ENCODE results near the gene MAST1. TPM values are rescaled to one million over a fixed set of nuclear protein-coding genes. Genes with fewer than 3 reads are reported as not detected.

The MAST1 gene
- total and polyA plus RNA-seq, 2 donors: 0.74 to 1.1 TPM

Small RNAs within 50 kb of the gene (small RNA-seq; reads per million reads assigned to genes)
- gene MIR5695 (0.68 reads per million, percentile 61 among the genes with 10 or more reads in this experiment), gene MIR6794 (not detected)

Other genes starting within 250 kb of the MAST1 start
- 9.0 TPM for gene ZNF490, start 227.7 kb upstream of the MAST1 start, total RNA-seq
- 1.0 TPM for gene ZNF490, start 227.7 kb upstream of the MAST1 start, polyA plus RNA-seq
- gene ZNF791, start 227.6 kb upstream of the MAST1 start, total RNA-seq: 38.3 TPM
- gene ZNF791, start 227.6 kb upstream of the MAST1 start, polyA plus RNA-seq: 12.0 TPM
- gene MAN2B1, start 171.8 kb upstream of the MAST1 start, total RNA-seq: 31.1 TPM
- 60.0 TPM for gene MAN2B1, start 171.8 kb upstream of the MAST1 start, polyA plus RNA-seq
- 5.1 TPM for gene WDR83, start 171.7 kb upstream of the MAST1 start, total RNA-seq
- 17.5 TPM for gene WDR83, start 171.7 kb upstream of the MAST1 start, polyA plus RNA-seq
- 29.9 TPM for gene DHPS, start 156.6 kb upstream of the MAST1 start, total RNA-seq
- 99.0 TPM for gene DHPS, start 156.6 kb upstream of the MAST1 start, polyA plus RNA-seq
- not detected for gene GNG14, start 150.5 kb upstream of the MAST1 start, total RNA-seq
- not detected for gene GNG14, start 150.5 kb upstream of the MAST1 start, polyA plus RNA-seq
- 2.6 TPM for gene FBXW9, start 141.9 kb upstream of the MAST1 start, total RNA-seq
- gene FBXW9, start 141.9 kb upstream of the MAST1 start, polyA plus RNA-seq: 8.9 TPM
- gene TNPO2, start 114.6 kb upstream of the MAST1 start, total RNA-seq: 35.4 TPM
- gene TNPO2, start 114.6 kb upstream of the MAST1 start, polyA plus RNA-seq: 50.7 TPM
- gene TRIR, start 103.8 kb upstream of the MAST1 start, total RNA-seq: 59.5 TPM
- gene TRIR, start 103.8 kb upstream of the MAST1 start, polyA plus RNA-seq: 285 TPM
- 22.7 TPM for gene GET3, start 101.0 kb upstream of the MAST1 start, total RNA-seq
- gene GET3, start 101.0 kb upstream of the MAST1 start, polyA plus RNA-seq: 84.4 TPM
- not detected for gene BEST2, start 86.7 kb upstream of the MAST1 start, total RNA-seq
- not detected for gene BEST2, start 86.7 kb upstream of the MAST1 start, polyA plus RNA-seq
- 30.2 TPM for gene HOOK2, start 63.0 kb upstream of the MAST1 start, total RNA-seq
- 28.4 TPM for gene HOOK2, start 63.0 kb upstream of the MAST1 start, polyA plus RNA-seq
- 107 TPM for gene JUNB, start 47.0 kb upstream of the MAST1 start, total RNA-seq
- gene JUNB, start 47.0 kb upstream of the MAST1 start, polyA plus RNA-seq: 545 TPM
- gene PRDX2, start 36.7 kb upstream of the MAST1 start, total RNA-seq: 74.2 TPM
- gene PRDX2, start 36.7 kb upstream of the MAST1 start, polyA plus RNA-seq: 245 TPM
- gene THSD8, start 36.4 kb upstream of the MAST1 start, total RNA-seq: not detected
- not detected for gene THSD8, start 36.4 kb upstream of the MAST1 start, polyA plus RNA-seq
- 9.5 TPM for gene RNASEH2A, start 31.9 kb upstream of the MAST1 start, total RNA-seq
- 12.8 TPM for gene RNASEH2A, start 31.9 kb upstream of the MAST1 start, polyA plus RNA-seq
- gene RTBDN, start 3.9 kb upstream of the MAST1 start, total RNA-seq: not detected
- gene RTBDN, start 3.9 kb upstream of the MAST1 start, polyA plus RNA-seq: 0.65 TPM
- 10.6 TPM for gene DNASE2, start 42.9 kb downstream of the MAST1 start, total RNA-seq
- gene DNASE2, start 42.9 kb downstream of the MAST1 start, polyA plus RNA-seq: 58.9 TPM
- gene KLF1, start 48.7 kb downstream of the MAST1 start, total RNA-seq: 0.26 TPM
- 0.08 TPM for gene KLF1, start 48.7 kb downstream of the MAST1 start, polyA plus RNA-seq
- gene GCDH, start 52.6 kb downstream of the MAST1 start, total RNA-seq: 13.8 TPM
- 54.5 TPM for gene GCDH, start 52.6 kb downstream of the MAST1 start, polyA plus RNA-seq
- 0.85 TPM for gene SYCE2, start 80.8 kb downstream of the MAST1 start, total RNA-seq
- 0.10 TPM for gene SYCE2, start 80.8 kb downstream of the MAST1 start, polyA plus RNA-seq
- gene FARSA, start 95.2 kb downstream of the MAST1 start, total RNA-seq: 27.2 TPM
- 51.3 TPM for gene FARSA, start 95.2 kb downstream of the MAST1 start, polyA plus RNA-seq
- 350 TPM for gene CALR, start 100.1 kb downstream of the MAST1 start, total RNA-seq
- gene CALR, start 100.1 kb downstream of the MAST1 start, polyA plus RNA-seq: 366 TPM
- gene RAD23A, start 107.3 kb downstream of the MAST1 start, total RNA-seq: 29.5 TPM
- 129 TPM for gene RAD23A, start 107.3 kb downstream of the MAST1 start, polyA plus RNA-seq
- gene GADD45GIP1, start 118.7 kb downstream of the MAST1 start, total RNA-seq: 7.3 TPM
- gene GADD45GIP1, start 118.7 kb downstream of the MAST1 start, polyA plus RNA-seq: 45.9 TPM
- gene DAND5, start 131.1 kb downstream of the MAST1 start, total RNA-seq: not detected
- not detected for gene DAND5, start 131.1 kb downstream of the MAST1 start, polyA plus RNA-seq
- 83.5 TPM for gene NFIX, start 157.0 kb downstream of the MAST1 start, total RNA-seq
- 88.6 TPM for gene NFIX, start 157.0 kb downstream of the MAST1 start, polyA plus RNA-seq